GM12878 (cell line): ENCODE measurements around the gene AOAH.

Source experiments
- ASH2L ChIP-seq: fragments of 300-600, 200-600 bp; sonication (generic); IDR thresholded peaks from 2 replicates; pipeline ENCODE4 v1.6.1; 2017; ENCODE audit warnings: low read depth, mild to moderate bottlenecking, borderline replicate concordance
- BHLHE40 ChIP-seq, 2 experiments: fragments of 450-650 bp in 1 of 2; IDR thresholded peaks; 2 replicates each; pipeline ENCODE4 v1.6.1; 2011 to 2017; ENCODE audit warnings: low read depth in 2 of 2, borderline replicate concordance in 1 of 2, improper control_type of control experiment in 1 of 2, low read length in 1 of 2, mild to moderate bottlenecking in 1 of 2
- CREB1 ChIP-seq: IDR thresholded peaks from 2 replicates; pipeline ENCODE4 v1.6.1; 2012; ENCODE audit warnings: low read depth, mild to moderate bottlenecking, inconsistent platforms
- CTCF ChIP-seq, 3 experiments: IDR thresholded peaks in 2 of 3; conservative IDR thresholded peaks in 1 of 3; 2 replicates each; pipeline ENCODE4 v1.5.1; 2011; ENCODE audit warnings: low read depth in 3 of 3, low read length in 3 of 3, mild to moderate bottlenecking in 3 of 3, control low read depth in 2 of 3, moderate library complexity in 2 of 3, inconsistent platforms in 1 of 3, mixed read lengths in 1 of 3; ENCODE audit not compliant: control insufficient read depth in 2 of 3, insufficient read depth in 1 of 3; ENCODE audit errors: extremely low read depth in 1 of 3
- EZH2 ChIP-seq: IDR thresholded peaks from 2 replicates; pipeline ENCODE4 v1.6.1; 2012; ENCODE audit warnings: low read depth, mild to moderate bottlenecking, control low read depth, inconsistent platforms, low read length, borderline replicate concordance; ENCODE audit not compliant: control insufficient read depth
- NR2C2 ChIP-seq: IDR thresholded peaks from 2 replicates; pipeline ENCODE4 v1.6.1; 2011; ENCODE audit warnings: borderline replicate concordance, low read depth; ENCODE audit not compliant: control insufficient read depth, insufficient read length
- POLR2A ChIP-seq: IDR thresholded peaks from 2 replicates; pipeline ENCODE4 v1.6.1; 2011; ENCODE audit warnings: low read depth, mild to moderate bottlenecking, low read length
- SMC3 ChIP-seq: IDR thresholded peaks from 2 replicates; pipeline ENCODE4 v1.6.1; 2011; ENCODE audit warnings: low read length, improper control_type of control experiment, borderline replicate concordance
- TCF3 ChIP-seq: IDR thresholded peaks from 2 replicates; pipeline ENCODE4 v1.6.1; 2012; ENCODE audit warnings: low read depth, mild to moderate bottlenecking, low read length, borderline replicate concordance; ENCODE audit not compliant: insufficient read depth
- TF ChIP-seq, protein P1 (sequence below): IDR thresholded peaks from 2 replicates; pipeline ENCODE4 v1.6.1; 2012; ENCODE audit warnings: low read depth, low read length, improper control_type of control experiment

- TF ChIP-seq POLR2A, result no peak
- no peak for TF ChIP-seq EZH2
- no peak for TF ChIP-seq CREB1
- no peak for TF ChIP-seq CTCF (IDR thresholded peaks at IDR 0.05 in 2 of 3, conservative IDR thresholded peaks at IDR 0.05 in 1 of 3; ENCODE audit: control insufficient read depth in 2 of 3, extremely low read depth in 1 of 3, insufficient read depth in 1 of 3, low read depth in 3 of 3, low read length in 3 of 3)
- TF ChIP-seq, protein P1, sequence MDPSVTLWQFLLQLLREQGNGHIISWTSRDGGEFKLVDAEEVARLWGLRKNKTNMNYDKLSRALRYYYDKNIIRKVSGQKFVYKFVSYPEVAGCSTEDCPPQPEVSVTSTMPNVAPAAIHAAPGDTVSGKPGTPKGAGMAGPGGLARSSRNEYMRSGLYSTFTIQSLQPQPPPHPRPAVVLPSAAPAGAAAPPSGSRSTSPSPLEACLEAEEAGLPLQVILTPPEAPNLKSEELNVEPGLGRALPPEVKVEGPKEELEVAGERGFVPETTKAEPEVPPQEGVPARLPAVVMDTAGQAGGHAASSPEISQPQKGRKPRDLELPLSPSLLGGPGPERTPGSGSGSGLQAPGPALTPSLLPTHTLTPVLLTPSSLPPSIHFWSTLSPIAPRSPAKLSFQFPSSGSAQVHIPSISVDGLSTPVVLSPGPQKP, result no peak
- TF ChIP-seq ASH2L, result no peak
- no peak for TF ChIP-seq NR2C2
- TF ChIP-seq BHLHE40 (IDR thresholded peaks at IDR 0.05; ENCODE audit: borderline replicate concordance in 1 of 2, low read depth in 2 of 2, low read length in 1 of 2), result no peak
- TF ChIP-seq SMC3, result no peak
- TF ChIP-seq TCF3, result no peak
These were observed 6.7 kb downstream of the AOAH start for GRCh38 chr7:36717586-36717985.
